Neuronal stem cell (in vitro differentiated cells): ENCODE results near the gene TRPM1. TPM values are rescaled to one million over a fixed set of nuclear protein-coding genes. Genes with fewer than 3 reads are reported as not detected.

Experiments used
- DNase-seq: peaks from one replicate; pipeline ENCODE4 v3.0.0-alpha.2; 2013; ENCODE audit warnings: low spot score
- H2AFZ ChIP-seq: one replicate; pipeline ENCODE4 v1.6.1; 2013; ENCODE audit warnings: mild to moderate bottlenecking, low read length, inconsistent platforms
- H2AK5ac ChIP-seq: 2 replicates; pipeline ENCODE4 v1.6.1; 2013; ENCODE audit warnings: low read depth, mild to moderate bottlenecking, inconsistent platforms, low read length, moderate library complexity, mixed read lengths
- H2BK120ac ChIP-seq: 2 replicates; pipeline ENCODE4 v1.6.1; 2013; ENCODE audit warnings: low read depth, mild to moderate bottlenecking, inconsistent platforms, low read length, moderate library complexity, mixed read lengths
- H2BK12ac ChIP-seq: one replicate; pipeline ENCODE4 v1.6.1; 2013; ENCODE audit warnings: low read length, inconsistent platforms
- H2BK15ac ChIP-seq: 2 replicates; pipeline ENCODE4 v1.6.1; 2013; ENCODE audit warnings: mild to moderate bottlenecking, low read length, inconsistent platforms, mixed read lengths
- H2BK5ac ChIP-seq: one replicate; pipeline ENCODE4 v1.6.1; 2013; ENCODE audit warnings: inconsistent platforms, mild to moderate bottlenecking, low read length, moderate library complexity
- H3K14ac ChIP-seq: one replicate; pipeline ENCODE4 v1.6.1; 2013; ENCODE audit warnings: low read length, inconsistent platforms
- H3K18ac ChIP-seq: 2 replicates; pipeline ENCODE4 v1.6.1; 2013; ENCODE audit warnings: low read length, inconsistent platforms
- H3K23ac ChIP-seq: 2 replicates; pipeline ENCODE4 v1.6.1; 2013; ENCODE audit warnings: low read depth, mild to moderate bottlenecking, mixed read lengths, low read length, inconsistent platforms; ENCODE audit not compliant: poor library complexity
- H3K27ac ChIP-seq: replicated peaks from 3 replicates; pipeline ENCODE4 v1.5.1; 2013; ENCODE audit warnings: low read length, inconsistent platforms
- H3K27me3 ChIP-seq, 3 experiments: 2 replicates each; pipeline ENCODE4 v1.6.1; 2013; ENCODE audit warnings: low read length in 3 of 3, mild to moderate bottlenecking in 2 of 3, inconsistent platforms in 1 of 3, low read depth in 1 of 3, mixed read lengths in 1 of 3, moderate library complexity in 1 of 3; ENCODE audit not compliant: control insufficient read depth in 3 of 3, insufficient read depth in 3 of 3
- H3K36me3 ChIP-seq, 2 donors: replicated peaks in 1 of 2; 2 replicates each; pipeline ENCODE4 v1.6.1; 2013; ENCODE audit warnings: low read length in 2 of 2; ENCODE audit not compliant: control insufficient read depth in 2 of 2, insufficient read depth in 2 of 2
- H3K4ac ChIP-seq: 2 replicates; pipeline ENCODE4 v1.6.1; 2013; ENCODE audit warnings: inconsistent platforms, mild to moderate bottlenecking, low read length, moderate library complexity
- H3K4me1 ChIP-seq, 2 donors: 1 replicate in 1 of 2; 2 replicates in 1 of 2; pipeline ENCODE4 v1.6.1; 2013; ENCODE audit warnings: low read length in 2 of 2, low read depth in 1 of 2; ENCODE audit not compliant: control insufficient read depth in 2 of 2, insufficient read depth in 1 of 2
- H3K4me2 ChIP-seq: one replicate; pipeline ENCODE4 v1.6.1; 2013; ENCODE audit warnings: mild to moderate bottlenecking, low read length, inconsistent platforms; ENCODE audit not compliant: insufficient read depth, poor library complexity, severe bottlenecking
- H3K4me3 ChIP-seq, 2 donors: 2 replicates each; pipeline ENCODE4 v1.5.1; 2013; ENCODE audit warnings: low read length in 2 of 2, mild to moderate bottlenecking in 2 of 2, inconsistent platforms in 1 of 2, moderate library complexity in 1 of 2
- H3K79me1 ChIP-seq: one replicate; pipeline ENCODE4 v1.6.1; 2013; ENCODE audit warnings: low read depth, mild to moderate bottlenecking, inconsistent platforms, low read length, moderate library complexity
- H3K9ac ChIP-seq: one replicate; pipeline ENCODE4 v1.6.1; 2013; ENCODE audit warnings: mild to moderate bottlenecking, low read depth, low read length, inconsistent platforms; ENCODE audit not compliant: poor library complexity
- H3K9me3 ChIP-seq, 2 donors: replicated peaks in 1 of 2; 2 replicates each; pipeline versions ENCODE3 to v1.6.1; 2013; ENCODE audit warnings: low read length in 2 of 2, mild to moderate bottlenecking in 2 of 2, inconsistent platforms in 1 of 2, low read depth in 1 of 2, mixed read lengths in 1 of 2, moderate library complexity in 1 of 2; ENCODE audit not compliant: control insufficient read depth in 2 of 2, insufficient read depth in 1 of 2
- H4K8ac ChIP-seq: one replicate; pipeline ENCODE4 v1.6.1; 2013; ENCODE audit warnings: low read depth, mild to moderate bottlenecking, inconsistent platforms, low read length, moderate library complexity
- H4K91ac ChIP-seq: one replicate; pipeline ENCODE4 v1.6.1; 2013; ENCODE audit warnings: low read length, low read depth, mild to moderate bottlenecking, inconsistent platforms; ENCODE audit not compliant: poor library complexity
- WGBS, 2 donors: extraction: QIAGEN DNeasy Blood & Tissue Kit; methylation state at CpG; one replicate each; pipeline ENCODE4 v1.1.7; 2013; ENCODE audit warnings: missing lambda C conversion rate in 2 of 2, mixed read lengths in 1 of 2; ENCODE audit not compliant: insufficient read length in 2 of 2, insufficient replicate concordance in 1 of 2; ENCODE audit errors: extremely low coverage in 2 of 2; 5-methylcytosine and 5-hydroxymethylcytosine counted together
- polyA plus RNA-seq, 2 experiments: library from polyadenylated mRNA; stranded (reverse); fragments of 200-250 nt; gene quantifications; one replicate each; pipeline ENCODE4 v1.2.3, GENCODE V29; 2013

TRPM1 gene
- polyA plus RNA-seq (2013, experiment 1 of 2), result not detected
- not detected for polyA plus RNA-seq (2013, experiment 2 of 2)

DNA sequence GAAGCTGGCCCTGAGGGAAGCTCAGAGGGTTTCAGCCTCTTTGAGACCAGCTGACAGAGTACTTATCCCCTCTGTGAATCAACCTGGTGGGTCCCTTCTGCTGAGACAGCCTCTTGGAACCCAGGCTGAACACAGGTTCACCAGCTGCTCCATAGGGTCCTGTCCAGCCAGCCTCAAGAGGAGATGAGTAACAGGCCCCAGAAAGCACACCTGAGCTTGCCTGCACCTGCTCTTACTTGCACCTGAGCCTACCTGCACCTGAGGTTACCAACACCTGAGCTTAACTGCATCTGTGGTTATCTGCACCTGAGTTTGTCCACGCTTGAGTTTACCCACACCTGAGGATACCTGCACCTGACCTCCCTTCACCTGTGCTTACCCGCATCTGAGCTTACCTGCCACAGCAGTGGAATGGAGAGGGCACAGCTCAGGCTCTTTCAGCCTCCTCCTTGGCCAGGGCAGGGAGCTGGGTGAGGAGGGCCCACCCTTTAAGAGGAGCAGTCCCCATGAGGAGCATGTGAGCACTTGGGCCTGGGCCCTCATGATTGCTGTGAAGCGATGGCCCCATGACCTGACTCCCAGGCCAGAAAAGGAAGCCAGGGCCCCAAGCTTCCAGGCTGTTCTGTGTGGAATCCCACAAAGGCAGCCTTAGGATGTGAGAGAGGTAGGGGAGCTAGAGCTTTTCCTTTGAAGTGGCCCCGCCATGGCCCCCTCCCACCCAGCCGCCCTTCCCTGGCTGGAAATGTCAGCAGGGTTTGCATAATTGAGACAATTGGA, at the start of gene TRPM1:
TRPM1 (minus strand) TSS at position 464 of the 777 bp plus-strand sequence. CDS start 20,370 bp downstream, outside the sequence.
- H2AFZ ChIP-seq, result no peak within 1 kb of the TSS
- H2BK12ac ChIP-seq, result no peak within 1 kb of the TSS
- H3K18ac ChIP-seq, result peak within 1 kb of the TSS; percentile 24
- H3K4me3 ChIP-seq, result no peak within 1 kb of the TSS
- no peak within 1 kb of the TSS for H3K23ac ChIP-seq
- H2AK5ac ChIP-seq, result no peak within 1 kb of the TSS
- no peaks in the 10 kb centered on the region for H3K36me3 ChIP-seq
- no peaks in the 10 kb centered on the region for H3K9me3 ChIP-seq
- H2BK120ac ChIP-seq, result no peak within 1 kb of the TSS
- H3K27ac ChIP-seq, result no peak within 1 kb of the TSS
- H2BK15ac ChIP-seq, result no peak within 1 kb of the TSS
- no peak within 1 kb of the TSS for H3K4me2 ChIP-seq
- peaks cover 0 to 19% of the 10 kb centered on the region in 2 donors for H3K4me1 ChIP-seq
- H3K14ac ChIP-seq, result no peak within 1 kb of the TSS
- peak within 1 kb of the TSS; percentile 68 for H3K9ac ChIP-seq
- no peak within 1 kb of the TSS for H4K8ac ChIP-seq
- no CpG with 5 or more reads among the region's 5 CpGs for WGBS, 2 donors
- H4K91ac ChIP-seq, result peak within 1 kb of the TSS; percentile 98
- no peaks in the 10 kb centered on the region for H3K79me1 ChIP-seq
- H3K4ac ChIP-seq, result no peak within 1 kb of the TSS
- no peak for DNase-seq
- H2BK5ac ChIP-seq, result no peak within 1 kb of the TSS
- H3K27me3 ChIP-seq, result peaks cover 0 to 6% (median 0%) of the 10 kb centered on the region in 3 experiments

DNA sequence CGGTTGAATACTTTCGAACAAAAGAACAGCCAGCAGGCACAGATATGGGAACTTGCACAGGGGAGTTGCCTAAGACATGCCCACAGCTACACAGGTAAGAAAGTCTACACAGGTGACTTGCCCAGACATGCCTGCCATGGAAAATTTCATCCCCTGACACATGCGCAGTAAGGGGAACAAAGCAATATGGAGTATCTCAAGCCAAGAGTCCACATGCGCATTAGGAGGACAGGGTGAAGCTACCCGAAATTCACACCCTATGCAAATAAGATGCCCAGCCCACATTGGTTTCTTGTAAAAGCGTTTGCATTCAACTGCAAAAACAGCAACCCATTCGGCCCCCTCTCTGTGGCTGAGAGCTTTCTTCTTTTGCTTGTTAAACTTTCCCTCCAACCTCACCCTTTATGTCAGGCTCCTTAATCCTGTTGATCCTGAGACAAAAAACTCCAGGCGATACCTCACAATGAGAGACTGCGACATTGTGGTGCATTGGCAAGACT, 49.3 kb upstream of the TRPM1 start:
- Histone ChIP-seq H2BK12ac (no peak overlapping the region), H2AFZ (peak overlapping the region; percentile 1), H3K9ac (no peak overlapping the region), H3K4ac (no peak overlapping the region), H3K4me1 (peaks cover 15 to 27% of the 10 kb centered on the region in 2 donors), H2BK5ac (no peak overlapping the region), H3K23ac (no peak overlapping the region), H3K18ac (no peak overlapping the region), H3K79me1 (no peaks in the 10 kb centered on the region), H3K27me3 (peaks cover 0 to 23% (median 0%) of the 10 kb centered on the region in 3 experiments), H2BK15ac (no peak overlapping the region), H2BK120ac (no peak overlapping the region), H3K36me3 (no peaks in the 10 kb centered on the region), H3K9me3 (peaks cover 0 to 6% of the 10 kb centered on the region in 2 donors), H3K27ac (peak overlapping the region; percentile 39), H3K4me3 (no peak overlapping the region), H3K14ac (no peak overlapping the region), H3K4me2 (peak overlapping the region; percentile 20), H4K8ac (no peak overlapping the region), H4K91ac (no peak overlapping the region), H2AK5ac (no peak overlapping the region)
- DNase-seq, result peak; percentile 76
- WGBS, 2 donors, result no CpG with 5 or more reads among the region's 9 CpGs

DNA sequence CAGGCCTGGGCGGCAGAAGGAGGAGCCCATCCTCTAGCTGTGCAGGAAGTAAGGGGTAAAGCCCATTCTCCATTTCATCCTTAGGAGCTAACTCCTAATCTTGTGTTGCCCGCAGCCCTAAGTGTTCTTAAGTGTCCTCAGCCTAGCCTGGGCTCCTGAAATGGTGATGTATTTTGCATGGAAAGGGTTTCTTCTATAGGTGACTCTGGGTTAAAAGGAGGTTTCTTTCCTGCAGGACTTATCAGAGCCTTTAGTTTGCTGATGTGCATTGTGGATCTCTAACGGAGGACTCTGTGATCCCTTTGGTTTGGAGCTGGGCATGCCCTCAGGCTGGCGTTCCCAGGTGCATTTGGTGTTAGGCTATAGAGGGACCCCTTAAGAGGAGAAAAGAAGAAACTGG, 48.5 kb upstream of the TRPM1 start:
- Histone ChIP-seq H3K23ac (no peak overlapping the region), H2BK12ac (no peak overlapping the region), H3K79me1 (no peaks in the 10 kb centered on the region), H3K18ac (no peak overlapping the region), H3K27me3 (peaks cover 0 to 21% (median 0%) of the 10 kb centered on the region in 3 experiments), H3K36me3 (no peaks in the 10 kb centered on the region), H3K4me3 (no peak overlapping the region), H3K4ac (no peak overlapping the region), H2BK15ac (no peak overlapping the region), H2BK120ac (no peak overlapping the region), H4K91ac (no peak overlapping the region), H2AK5ac (peak overlapping the region; percentile 36), H3K27ac (no peak overlapping the region), H4K8ac (no peak overlapping the region), H3K4me1 (peaks cover 15 to 27% of the 10 kb centered on the region in 2 donors), H3K9me3 (peaks cover 0 to 6% of the 10 kb centered on the region in 2 donors), H3K9ac (no peak overlapping the region), H2AFZ (no peak overlapping the region), H3K4me2 (no peak overlapping the region), H2BK5ac (no peak overlapping the region), H3K14ac (no peak overlapping the region)
- no peak for DNase-seq
- no CpG with 5 or more reads among the region's 4 CpGs for WGBS, 2 donors

DNA sequence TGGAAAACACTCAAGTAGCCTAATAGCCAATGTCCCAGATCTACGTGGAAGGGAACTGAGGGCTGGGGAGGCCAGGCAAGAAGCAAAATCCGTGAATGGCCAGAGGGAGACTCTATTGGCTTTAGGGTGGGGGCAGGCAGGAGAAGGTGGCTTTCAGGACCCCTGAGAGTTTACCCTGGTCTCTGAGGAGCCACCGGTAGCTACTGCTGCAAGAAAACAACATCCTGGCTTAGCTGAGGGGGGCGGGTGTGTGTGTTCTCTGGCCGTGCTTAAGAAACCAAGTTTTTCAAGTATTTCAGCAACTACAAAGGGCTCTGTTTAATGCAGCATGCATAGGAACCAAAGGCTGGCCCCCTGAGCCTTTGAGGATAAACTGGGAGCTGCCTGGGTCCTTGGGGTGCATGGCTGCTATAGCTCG, 47.6 kb upstream of the TRPM1 start:
- peak overlapping the region; percentile 31 for H2AK5ac ChIP-seq
- no CpG with 5 or more reads among the region's 6 CpGs for WGBS, 2 donors

More for the DNA sequence above, 47.6 kb upstream of the TRPM1 start:
- Histone ChIP-seq H3K14ac (no peak overlapping the region), H3K4me2 (no peak overlapping the region), H3K27ac (no peak overlapping the region), H3K18ac (peak overlapping the region; percentile 80), H4K91ac (no peak overlapping the region), H2BK12ac (no peak overlapping the region), H4K8ac (no peak overlapping the region), H2AFZ (no peak overlapping the region), H3K27me3 (peaks cover 0 to 20% (median 0%) of the 10 kb centered on the region in 3 experiments), H3K36me3 (no peaks in the 10 kb centered on the region), H2BK5ac (no peak overlapping the region), H2BK120ac (no peak overlapping the region), H2BK15ac (peak overlapping the region; percentile 18), H3K4me1 (peaks cover 15 to 27% of the 10 kb centered on the region in 2 donors), H3K4me3 (no peak overlapping the region), H3K4ac (no peak overlapping the region), H3K9ac (no peak overlapping the region), H3K79me1 (no peaks in the 10 kb centered on the region), H3K23ac (no peak overlapping the region), H3K9me3 (peaks cover 0 to 6% of the 10 kb centered on the region in 2 donors)
- DNase-seq, result no peak
